ENCODE measurements around the gene KCNK4.

The KCNK4 gene

GRCh38 chr11:64269540-64270220 is 21.4 kb upstream of the KCNK4 start:
- peak; percentile 96 for DNase-seq

DNA sequence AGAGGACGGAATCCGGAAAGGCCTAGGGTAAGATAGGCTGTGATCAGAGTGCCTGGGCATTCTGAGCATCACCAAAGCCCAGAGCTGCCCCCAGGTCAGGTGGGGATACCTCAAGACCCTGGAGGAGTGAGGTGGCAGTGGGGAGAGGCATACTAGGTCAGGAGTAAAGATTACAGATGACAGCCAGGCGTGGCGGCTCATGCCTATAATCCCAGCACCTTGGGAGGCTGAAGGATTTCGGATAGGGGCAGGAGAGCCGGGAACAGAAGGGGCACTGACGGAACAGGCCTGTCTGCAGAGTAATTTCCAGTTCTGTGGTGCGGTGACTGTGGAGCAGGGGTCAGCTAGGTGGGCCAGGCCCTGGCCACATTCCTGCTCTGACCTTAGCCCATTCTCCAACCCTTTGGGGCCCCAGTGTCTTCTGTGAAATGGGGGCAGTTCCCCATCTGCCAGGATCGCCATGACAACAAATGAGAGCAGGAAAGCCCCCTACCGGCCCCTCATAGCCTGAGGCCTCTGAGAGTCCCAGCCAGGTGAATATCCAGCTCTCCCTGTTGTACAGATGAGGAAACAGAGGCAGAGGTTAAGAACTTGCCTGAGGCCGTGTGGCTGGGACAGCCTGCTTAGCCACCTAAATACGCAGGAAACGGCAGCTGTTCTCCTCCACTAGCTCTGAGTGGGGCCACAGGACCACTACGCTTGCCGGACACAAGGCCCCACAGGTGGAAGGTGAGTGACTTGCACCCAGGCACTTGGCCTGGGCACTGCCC is 15.9 kb upstream of the KCNK4 start:
- DNase-seq = no peak

DNA sequence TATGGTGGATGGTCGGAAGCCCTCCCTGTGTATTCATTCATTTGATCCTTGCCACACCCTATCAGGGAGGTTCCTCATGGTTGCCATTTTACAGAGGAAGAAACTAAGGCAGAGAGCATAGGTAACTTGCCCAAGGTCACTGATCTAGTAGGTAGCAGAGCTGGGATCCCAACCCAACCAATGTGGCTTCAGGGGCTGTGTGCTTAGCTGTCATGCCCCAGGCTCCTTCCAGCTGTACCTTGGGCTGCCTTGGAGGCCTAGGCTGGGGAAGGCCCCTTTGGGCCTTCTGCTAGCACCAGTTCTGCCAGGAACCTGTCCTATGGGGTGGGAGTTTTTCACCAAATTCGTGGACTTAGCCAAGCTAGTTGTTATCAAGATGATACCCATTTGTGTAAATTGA is 15.3 kb upstream of the KCNK4 start:
- DNase-seq = no peak

GRCh38 chr11:64276653-64277431 is 14.3 kb upstream of the KCNK4 start:
- no peak for DNase-seq

- no peak for DNase-seq
Observed at GRCh38 chr11:64278576-64279190, 12.4 kb upstream of the KCNK4 start.

DNA sequence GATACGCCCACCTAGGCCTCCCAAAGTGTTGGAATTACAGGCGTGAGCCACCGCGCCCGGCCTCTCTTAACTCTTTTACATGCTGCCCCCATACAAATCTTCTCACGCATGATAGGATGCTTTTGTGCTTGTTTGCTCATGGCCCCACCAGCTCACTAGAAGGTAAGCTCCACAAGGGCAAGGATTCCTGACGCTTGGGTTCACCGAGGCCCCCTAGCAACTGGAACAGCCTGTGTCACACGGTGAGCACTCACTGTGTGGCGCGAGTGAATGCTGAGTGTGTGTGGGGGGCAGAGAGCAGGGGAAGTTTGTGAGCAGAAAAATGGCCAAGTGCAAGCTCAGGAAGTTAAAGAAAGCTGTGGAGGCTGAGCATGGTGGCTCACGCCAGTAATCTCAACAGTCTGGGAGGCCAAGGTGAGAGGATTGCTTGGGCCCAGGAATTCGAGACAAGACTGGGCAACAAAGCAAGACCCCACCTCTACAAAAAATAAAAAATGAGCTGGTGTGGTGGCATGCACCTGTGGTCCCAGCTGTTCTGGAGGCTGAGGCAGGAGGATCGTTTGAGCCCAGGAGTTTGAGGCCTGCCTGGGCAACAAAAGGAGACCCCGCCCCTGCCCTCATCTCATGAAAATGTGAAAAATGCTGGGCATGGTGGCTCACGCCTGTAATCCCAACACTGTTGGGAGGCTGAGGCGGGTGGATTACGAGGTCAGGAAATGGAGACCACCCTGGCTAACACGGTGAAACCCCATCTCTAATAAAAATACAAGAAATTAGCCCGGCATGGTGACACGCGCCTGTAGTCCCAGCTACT is 8.9 kb upstream of the KCNK4 start:
- DNase-seq = no peak

GRCh38 chr11:64283092-64283491 is 8.0 kb upstream of the KCNK4 start:
- no peak for DNase-seq

DNA sequence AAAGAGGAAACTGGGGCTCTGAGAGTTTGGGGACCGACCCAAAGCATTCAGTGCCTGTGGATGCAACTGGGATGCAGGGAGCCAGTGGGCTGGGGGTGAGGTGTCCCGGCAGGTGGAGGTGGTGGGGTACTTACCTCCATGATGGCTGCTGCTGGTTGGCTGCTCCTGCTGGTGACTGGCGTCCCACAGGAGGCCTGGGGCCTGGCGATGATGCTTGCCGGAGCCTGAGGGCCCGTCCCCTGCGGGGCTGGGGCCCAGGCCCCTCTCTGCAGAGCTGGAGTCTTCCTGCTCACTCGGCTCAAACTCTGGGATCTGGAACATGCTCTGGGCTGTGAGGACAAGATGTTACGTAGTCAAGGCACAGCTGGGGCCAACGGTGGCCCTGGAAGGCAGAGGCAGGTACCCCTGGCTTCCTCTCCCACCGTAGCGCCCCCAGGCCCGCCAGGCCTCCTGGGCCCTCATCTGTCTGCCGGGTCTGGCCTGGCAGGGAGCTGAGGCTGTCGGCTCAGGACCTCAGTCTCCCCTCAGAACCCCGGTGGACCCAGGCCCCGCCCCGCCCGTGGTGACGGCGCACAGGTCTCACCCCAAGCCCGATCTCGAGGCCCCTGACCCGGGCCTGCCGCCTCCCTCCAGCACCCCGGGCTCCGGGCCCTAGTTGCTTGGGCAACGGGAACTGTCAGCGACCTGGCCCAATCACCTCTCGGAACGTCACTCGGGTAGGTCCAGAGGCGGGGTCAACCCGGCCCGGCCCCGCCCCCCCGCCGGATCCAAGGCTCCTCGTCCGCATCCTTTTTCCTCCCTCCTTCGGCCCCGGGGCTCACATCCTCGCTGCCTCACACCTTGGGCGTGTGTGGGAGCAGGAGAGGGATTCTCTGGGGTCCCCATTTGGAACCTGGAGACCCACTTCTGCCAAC is 6.8 kb upstream of the KCNK4 start, which contains the start of gene BAD:
BAD (minus strand) TSS at position 618 of the 914 bp plus-strand sequence; CDS start at position 321, 297 bp downstream.
- DNase-seq = peak; percentile 92

DNA sequence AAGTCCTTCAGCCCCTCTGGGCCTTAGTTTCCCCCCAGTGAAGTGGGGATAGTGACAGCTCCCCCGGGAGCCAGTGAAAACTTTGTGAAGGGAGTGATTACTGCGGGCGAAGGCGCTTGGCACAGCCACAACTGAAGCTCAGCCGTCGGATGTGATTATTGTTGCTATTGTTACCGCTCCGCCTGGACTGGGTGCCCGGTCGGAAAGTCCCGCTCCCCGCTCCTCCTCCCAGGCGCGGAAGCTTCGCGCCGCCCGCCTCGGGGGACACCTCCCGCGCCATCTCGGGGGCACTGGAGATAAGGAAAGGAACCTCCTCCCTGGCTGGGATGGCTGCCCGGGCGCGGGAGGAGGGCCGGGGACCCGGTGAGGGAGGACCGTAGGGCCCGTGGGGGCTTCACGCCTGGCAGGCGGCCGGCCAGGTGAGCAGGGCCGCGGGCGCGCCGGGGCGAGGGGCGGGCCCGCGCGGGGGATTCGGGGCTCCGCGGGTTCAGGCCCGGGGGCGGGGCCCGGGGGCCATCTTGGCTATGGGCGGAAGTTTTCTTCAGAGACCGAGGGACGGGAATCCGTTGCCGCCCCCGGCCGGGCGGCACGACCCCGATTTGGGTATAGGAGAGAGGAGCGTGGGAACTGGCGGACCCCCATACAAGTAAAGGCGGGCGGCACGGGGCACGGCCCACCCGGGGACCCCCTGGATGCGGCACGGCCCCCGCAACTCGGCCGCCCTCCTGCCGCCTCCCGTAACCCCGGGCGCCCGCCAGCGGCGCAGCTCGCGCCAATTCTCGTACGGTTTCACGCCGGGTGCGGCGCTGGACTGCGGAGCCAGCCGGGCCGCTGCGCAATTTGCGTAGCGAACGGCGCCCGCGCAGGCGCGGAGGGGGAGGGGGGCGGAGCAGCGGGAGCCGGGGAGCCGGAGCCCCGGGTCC is 5.9 kb upstream of the KCNK4 start, which contains the start of gene GPR137:
GPR137 (plus strand) TSS at position 887 of the 923 bp plus-strand sequence. CDS start 677 bp downstream, outside the sequence.
- peak; percentile 90 for DNase-seq

- no peak for DNase-seq
Observed at GRCh38 chr11:64285885-64286800, 5.0 kb upstream of the KCNK4 start.

- DNase-seq = no peak
Observed at GRCh38 chr11:64286801-64287159, 4.3 kb upstream of the KCNK4 start.

GRCh38 chr11:64287676-64288352 is 3.3 kb upstream of the KCNK4 start:
- no peak for DNase-seq

- no peak for DNase-seq
Observed at GRCh38 chr11:64288353-64288750, 2.8 kb upstream of the KCNK4 start.

DNA sequence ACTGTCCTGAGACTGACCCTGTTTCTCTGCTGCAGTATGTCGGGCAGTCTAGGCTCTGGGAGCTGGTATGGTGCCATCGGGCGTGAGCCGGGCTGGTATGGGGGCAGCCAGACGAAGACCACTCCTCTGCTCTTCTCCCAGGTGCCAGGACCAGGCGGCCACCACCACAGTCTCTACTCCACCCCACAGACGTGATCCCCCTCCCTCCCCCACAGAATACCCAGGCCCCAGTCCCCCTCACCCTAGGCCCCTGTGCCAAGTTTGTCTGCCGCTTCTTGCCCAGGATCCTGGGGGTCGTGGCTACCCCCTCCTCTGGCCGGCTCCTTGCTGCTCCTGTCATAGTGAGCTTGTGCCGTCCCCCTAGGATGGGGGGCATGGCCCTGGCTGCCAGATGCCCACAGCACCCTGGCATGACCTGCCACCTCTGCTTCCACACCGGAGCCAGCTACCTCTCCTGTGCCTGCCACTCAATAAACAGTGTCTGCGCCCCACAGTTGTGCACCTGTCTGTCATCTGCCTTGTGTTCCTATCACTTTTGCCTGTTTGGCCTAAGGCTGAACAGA is 2.0 kb upstream of the KCNK4 start:
- DNase-seq = no peak

GRCh38 chr11:64290352-64291261 is 495 bp upstream of the KCNK4 start:
- DNase-seq = no peak

DNA sequence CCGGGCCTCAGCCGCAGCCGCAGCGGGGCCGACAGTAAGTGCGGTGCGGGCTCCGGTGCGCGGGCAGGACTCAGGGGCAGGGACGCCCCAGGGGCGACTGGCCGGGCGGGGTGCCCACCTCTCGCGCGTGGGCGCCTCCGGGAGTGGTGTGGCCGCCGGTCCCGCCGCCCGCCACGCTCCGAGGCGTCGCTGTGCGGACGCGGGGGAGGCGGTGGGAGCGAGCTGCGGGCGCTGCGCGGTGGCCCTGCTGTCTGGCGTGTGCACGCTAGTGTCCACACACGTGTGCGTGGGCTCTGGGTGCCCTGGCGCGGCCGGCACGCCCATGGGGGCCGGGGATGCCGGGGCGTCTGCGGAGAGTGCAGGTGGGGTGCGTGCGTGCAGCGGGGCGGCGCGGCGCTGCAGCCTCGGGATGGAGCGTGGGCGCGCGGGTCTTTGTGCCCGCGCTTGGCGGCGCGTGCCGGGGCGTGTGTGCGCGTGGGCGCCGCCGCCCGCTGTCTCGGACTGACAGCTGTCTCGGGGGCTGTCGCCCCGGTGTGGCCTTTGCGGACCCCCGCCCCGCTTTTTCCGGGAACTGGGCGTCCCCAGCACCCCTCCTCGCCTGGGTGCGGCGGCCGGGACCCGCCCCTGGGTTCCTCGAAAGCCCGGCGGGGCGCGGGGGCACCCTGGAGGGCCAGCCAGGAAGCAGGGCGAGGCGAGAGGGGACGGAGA is 804 bp downstream of the KCNK4 start:
- DNase-seq = no peak
